Astrocyte of the hippocampus (primary cell): Measurements from ENCODE around the gene CKM.
"Not testable (repeated sequence)": the region's sequence is repeated elsewhere in the genome, so short reads cannot be mapped to it uniquely, and the experiment has no call there.

ENCODE experiments used
- DNase-seq: peaks from one replicate; pipeline ENCODE4 v3.0.0; 2011; ENCODE audit warnings: low read depth, low spot score

Gene CKM

DNA sequence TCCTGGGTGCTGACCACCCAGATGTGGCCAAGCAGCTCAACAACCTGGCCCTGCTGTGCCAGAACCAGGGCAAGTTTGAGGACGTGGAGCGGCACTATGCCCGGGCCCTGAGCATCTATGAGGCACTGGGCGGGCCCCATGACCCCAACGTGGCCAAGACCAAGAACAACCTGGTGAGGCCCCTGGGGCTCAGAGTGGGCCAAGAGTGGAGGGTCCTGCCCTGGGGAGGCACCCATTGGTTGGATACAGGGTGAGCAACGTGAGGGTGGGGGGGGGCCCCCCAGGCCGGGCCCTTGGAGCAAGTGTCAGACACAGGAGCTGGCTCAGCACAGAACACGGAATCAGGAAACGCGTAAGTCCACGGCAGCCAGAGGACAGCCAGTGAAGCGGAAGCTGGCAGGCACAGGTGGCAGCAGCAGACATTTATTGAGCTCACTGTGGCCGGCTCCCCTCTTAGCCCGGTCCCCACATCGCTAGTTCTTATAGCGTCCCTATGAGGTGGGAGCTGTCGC, 26.8 kb upstream of the CKM start:
- DNase-seq, result no peak

DNA sequence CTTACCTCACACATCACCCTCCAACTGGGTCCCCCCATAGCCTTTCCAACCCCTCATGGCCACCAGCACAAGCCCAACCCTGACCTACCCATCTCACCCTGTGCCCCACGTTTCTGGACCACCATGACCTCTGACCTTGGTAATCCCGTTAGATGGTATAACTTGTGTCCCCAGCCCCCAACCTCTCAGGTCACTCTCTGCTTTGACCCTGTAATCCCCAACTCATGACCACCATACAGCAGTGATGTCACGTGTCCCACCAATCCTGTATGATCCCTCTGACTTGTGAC, 26.4 kb upstream of the CKM start:
- no peak for DNase-seq

- DNase-seq, result no peak
Measured at GRCh38 chr19:45348367-45349125, 25.9 kb upstream of the CKM start.

- no peak for DNase-seq
Measured at GRCh38 chr19:45347570-45348366, 25.1 kb upstream of the CKM start.

- DNase-seq, result no peak
Measured at GRCh38 chr19:45346449-45346848, 23.8 kb upstream of the CKM start.

GRCh38 chr19:45345506-45345860, 22.8 kb upstream of the CKM start:
- DNase-seq, result no peak

GRCh38 chr19:45344621-45345505, 22.2 kb upstream of the CKM start:
- DNase-seq, result no peak

- DNase-seq, result no peak
Measured at GRCh38 chr19:45342911-45343310, 20.2 kb upstream of the CKM start.

- no peak for DNase-seq
Measured at GRCh38 chr19:45340899-45341453, 18.3 kb upstream of the CKM start.

DNA sequence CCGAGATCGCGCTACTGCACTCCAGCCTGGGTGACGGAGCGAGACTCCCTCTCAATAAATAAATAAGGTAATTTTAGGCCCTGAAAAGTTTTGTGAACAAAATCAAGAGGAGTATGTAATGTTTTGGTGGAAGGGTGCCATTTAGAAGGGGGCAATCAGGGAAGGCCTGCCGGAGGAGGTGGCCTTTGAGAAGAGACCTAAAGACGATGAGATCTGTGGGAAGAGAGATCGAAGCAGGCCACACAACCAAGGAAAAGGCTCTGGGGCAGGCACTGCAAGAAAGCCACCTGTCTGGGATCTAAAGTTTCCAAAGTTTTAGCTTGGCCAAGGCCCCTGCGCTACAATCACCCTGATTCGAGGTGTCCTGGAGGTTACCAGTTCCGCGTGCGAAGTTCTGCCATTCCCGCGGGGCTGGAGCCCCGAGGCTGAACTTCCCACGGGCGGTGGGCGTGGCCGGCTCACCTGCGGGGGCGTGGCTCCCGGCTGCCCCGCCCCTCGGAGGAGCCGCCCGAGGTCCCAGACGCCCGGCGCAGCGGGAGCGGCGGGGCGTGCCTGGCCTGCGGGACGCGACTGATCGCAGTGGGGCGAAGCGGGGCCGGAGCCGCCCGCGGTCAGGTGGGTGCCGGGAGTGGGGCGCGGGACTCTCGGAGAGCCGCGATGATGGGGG, 17.7 kb upstream of the CKM start, which contains the start of gene KLC3:
TSS of gene KLC3 (plus strand) at position 519 of the 667 bp plus-strand sequence. CDS start 4,792 bp downstream, outside the sequence.
- DNase-seq, result no peak

- no peak for DNase-seq
Measured at GRCh38 chr19:45339629-45340028, 17.0 kb upstream of the CKM start.

- no peak for DNase-seq
Measured at GRCh38 chr19:45336696-45337251, 14.1 kb upstream of the CKM start.

GRCh38 chr19:45334881-45335280, 12.2 kb upstream of the CKM start:
- not testable (repeated sequence) for DNase-seq

DNA sequence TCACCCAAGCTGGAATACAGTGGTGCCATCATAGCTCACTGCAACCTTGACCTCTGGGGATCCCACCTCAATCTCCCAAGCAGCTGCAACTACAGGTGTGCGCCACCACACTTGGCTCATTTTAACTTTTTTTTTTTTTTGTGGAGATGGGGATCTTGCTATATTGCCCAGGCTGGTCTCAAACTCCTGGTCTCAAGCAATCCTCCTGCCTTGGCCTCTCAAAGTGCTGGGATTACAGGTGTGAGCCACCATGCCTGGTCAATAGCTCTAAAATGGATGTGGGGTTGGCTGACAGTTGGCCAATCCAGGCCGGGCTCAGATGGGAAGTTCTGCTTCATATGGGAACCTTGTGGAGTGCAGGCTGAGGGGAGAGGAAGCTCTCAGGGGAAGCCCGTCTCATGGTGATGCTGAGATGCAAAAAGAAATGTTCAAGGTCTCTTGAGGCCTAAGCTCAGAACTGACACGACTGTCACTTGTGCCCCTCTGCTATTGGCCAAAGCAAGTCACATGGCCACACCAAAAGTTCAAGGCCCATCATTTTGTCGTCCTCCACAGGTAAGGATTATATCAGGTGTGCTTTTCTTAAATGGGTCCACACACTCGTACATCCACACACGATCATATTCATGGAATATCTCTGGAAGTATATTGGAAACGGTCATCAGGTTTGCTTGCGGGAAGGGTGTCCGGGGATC, 11.1 kb upstream of the CKM start:
- no peak for DNase-seq

DNA sequence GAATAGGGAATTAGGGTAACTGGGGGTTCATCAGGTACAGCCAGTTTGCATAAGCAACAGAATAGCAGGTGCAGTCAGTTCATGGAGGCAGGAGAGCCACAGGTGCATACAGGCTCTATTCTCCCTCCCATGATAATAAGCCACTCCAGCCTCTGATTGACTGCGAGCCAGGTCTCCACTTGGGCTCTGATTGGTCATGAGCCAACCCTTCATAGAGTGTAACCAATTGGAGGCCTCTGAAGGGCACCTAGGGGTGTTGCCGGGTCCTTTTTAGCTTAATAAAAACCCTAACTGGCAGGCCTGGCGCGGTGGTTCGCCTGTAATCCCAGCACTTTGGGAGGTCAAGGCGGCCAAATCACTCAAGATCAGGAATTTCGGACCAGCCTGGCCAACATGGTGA, 8.7 kb upstream of the CKM start:
- no peak for DNase-seq

DNA sequence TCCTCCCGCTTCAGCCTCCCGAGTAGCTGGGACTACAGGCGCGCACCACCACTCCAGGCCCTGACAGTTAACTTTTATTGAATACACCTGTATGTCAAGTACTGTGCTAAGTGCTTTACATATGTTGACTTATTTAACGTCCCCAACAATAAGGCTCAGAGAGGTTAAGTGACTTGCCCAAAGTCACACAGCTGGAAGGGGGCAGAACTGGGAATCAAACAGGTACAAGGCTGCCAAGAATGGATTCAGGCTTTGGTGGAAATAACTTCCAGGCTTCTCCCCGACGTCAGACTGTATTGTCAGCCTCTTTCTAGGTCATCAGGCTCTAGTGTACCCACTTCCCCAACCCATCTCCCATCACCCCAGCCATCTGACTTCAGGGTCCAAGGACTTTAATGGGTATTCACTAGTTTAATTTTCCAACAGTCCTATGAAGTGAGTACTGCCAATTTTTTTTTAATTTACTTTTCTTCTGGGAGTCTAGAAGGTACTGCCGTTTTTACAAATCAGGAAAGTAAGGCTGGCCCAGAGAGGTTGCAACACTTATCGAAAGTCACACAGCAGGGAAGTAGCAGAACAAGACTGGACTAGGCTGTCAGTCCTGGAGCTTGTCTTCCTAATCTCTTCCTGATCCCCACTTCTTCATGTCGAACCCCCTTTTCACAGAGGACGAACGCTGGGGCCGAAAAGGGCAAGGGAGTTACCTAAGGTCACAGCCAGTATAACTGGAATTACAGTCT, 4.9 kb upstream of the CKM start:
- no peak for DNase-seq

DNA sequence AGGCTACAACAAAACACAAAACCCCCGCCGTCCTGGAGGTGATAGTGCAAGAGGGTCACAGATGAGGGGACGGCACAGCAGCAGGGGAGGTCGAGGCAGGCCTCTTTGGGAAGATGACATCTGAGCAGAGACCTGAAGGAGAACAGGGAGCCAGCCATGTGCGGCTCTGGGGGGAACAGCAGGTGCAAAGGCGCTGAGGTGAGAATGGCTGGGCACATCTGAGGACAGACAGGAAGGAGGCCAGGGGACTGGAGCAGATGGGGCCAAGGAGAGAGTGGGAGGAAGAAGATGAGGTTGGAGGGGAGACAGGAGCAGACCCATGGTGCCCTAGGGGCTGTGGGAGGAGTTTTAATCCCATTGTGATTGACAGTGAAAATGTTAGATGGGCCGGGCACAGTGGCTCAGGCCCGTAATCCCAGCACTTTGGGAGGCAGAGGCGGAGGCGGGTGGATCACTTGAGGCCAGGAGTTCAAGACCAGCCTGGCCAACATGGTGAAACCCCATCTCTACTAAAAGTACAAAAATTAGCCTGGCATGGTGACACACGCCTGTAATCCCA, 1.8 kb upstream of the CKM start:
- DNase-seq, result no peak

- peak; percentile 41 for DNase-seq
Measured at GRCh38 chr19:45323671-45324081, 1.0 kb upstream of the CKM start.

DNA sequence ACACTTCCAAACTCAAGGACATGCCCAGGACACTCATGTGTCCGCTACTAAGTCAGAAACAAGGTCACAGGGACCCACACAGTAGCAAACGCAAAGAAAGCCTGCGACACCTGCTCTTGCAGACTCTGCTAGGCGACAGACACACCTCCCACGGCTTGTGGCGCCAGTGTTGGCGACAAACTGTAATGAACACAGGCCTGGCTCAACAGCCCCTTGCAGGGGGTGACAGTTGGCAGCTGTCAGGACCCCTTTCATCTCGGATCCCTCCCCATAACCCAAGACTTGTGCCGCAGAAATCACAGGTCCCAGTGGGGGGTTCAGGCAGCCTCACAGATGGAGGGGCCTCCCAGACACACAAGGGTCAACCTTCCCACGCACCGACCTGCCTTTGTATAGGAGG, 364 bp downstream of the CKM start:
- DNase-seq, result no peak
